Measurements from ENCODE around the gene DCTN1. TPM values are rescaled to one million over a fixed set of nuclear protein-coding genes. Genes with fewer than 3 reads are reported as not detected.

DCTN1 gene
- total and polyA plus RNA-seq, 2 donors from 2014 or later, result 134 to 191 TPM

DNA sequence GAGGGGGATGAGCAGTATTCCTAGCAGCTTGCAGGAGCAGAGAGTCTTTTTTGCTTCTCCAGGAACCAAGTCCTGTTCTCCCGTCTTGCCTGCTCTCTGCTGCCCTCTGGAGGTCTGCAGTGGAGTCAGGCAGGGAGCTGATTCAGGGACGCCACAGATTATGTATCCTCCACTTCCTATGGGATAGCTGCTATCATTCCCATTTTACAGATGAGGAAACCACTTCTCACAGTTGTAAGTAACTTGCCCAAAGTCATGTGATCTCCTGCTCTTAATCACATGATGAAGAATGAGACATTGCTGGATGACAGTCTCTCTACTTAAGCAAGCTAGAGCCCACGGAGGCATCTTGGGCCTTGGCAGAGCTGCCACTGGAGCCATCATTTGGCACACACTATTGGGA lies 45.2 kb downstream of the DCTN1 start:
- no peak overlapping the region for H3K9ac ChIP-seq (ENCODE audit: low read length in 3 of 3)
- FAIRE-seq, result no peak
- peak; percentile 73 to 91 (median 80) for DNase-seq
- H3K27me3 ChIP-seq (ENCODE audit: control insufficient read depth, insufficient read depth, low read length), result no peaks in the 10 kb centered on the region
- H3K36me3 ChIP-seq (ENCODE audit: control insufficient read depth in 2 of 3, insufficient read depth in 3 of 3, low read length in 3 of 3), result peaks cover 0 to 5% (median 0%) of the 10 kb centered on the region in 3 donors
- H3K4me1 ChIP-seq (ENCODE audit: control insufficient read depth in 2 of 3, insufficient read depth in 2 of 3, low read depth in 1 of 3, low read length in 3 of 3), result no peaks in the 10 kb centered on the region
- H3K9me3 ChIP-seq (ENCODE audit: control insufficient read depth in 2 of 3, insufficient read depth in 1 of 3, low read length in 3 of 3), result no peaks in the 10 kb centered on the region
- no peak overlapping the region for H3K4me3 ChIP-seq (ENCODE audit: low read length in 3 of 3)
- intact Hi-C loops (cut with DNase I), result no loop called here
- no peak overlapping the region for H3K27ac ChIP-seq (ENCODE audit: low read depth in 2 of 2, low read length in 2 of 2)
- TF ChIP-seq, protein P1, sequence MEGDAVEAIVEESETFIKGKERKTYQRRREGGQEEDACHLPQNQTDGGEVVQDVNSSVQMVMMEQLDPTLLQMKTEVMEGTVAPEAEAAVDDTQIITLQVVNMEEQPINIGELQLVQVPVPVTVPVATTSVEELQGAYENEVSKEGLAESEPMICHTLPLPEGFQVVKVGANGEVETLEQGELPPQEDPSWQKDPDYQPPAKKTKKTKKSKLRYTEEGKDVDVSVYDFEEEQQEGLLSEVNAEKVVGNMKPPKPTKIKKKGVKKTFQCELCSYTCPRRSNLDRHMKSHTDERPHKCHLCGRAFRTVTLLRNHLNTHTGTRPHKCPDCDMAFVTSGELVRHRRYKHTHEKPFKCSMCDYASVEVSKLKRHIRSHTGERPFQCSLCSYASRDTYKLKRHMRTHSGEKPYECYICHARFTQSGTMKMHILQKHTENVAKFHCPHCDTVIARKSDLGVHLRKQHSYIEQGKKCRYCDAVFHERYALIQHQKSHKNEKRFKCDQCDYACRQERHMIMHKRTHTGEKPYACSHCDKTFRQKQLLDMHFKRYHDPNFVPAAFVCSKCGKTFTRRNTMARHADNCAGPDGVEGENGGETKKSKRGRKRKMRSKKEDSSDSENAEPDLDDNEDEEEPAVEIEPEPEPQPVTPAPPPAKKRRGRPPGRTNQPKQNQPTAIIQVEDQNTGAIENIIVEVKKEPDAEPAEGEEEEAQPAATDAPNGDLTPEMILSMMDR (IDR thresholded peaks at IDR 0.05; ENCODE audit: borderline replicate concordance, extremely low read depth, insufficient read depth), result peak; percentile 87

DNA sequence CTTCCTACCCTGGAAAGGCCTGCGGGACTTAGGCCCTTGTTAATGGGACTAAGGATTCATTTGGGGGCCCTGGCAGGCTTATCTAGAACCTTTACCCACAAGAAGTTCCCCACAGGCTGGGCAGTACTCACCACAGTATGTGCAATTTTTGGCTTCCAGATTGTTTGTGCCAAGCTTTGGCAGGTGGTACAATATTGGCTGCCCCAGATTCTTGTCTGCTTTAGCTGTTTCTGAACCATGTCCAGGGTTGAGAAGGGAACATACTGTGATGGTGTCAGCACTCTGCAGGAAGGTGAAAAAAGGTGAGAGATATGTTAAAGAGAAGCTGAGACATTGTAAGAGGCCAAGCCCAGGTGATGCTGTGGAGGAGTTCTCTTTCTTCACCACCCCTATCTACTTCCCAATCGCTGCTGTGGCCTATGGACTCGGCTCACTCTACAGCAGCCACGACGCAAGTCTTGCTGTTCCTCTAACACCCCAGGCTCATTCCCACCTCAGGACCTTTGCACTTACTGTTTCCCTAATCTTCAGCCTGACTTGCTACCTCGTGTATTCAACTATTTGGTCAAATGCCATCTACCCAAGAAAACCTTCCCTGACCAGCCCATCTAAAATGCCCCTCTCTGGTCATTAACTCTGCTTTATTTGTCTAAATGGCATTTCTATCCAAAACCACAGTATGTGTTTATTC lies 46.1 kb downstream of the DCTN1 start:
- Histone ChIP-seq H3K9me3 (ENCODE audit: control insufficient read depth in 2 of 3, insufficient read depth in 1 of 3, low read length in 3 of 3) (no peaks in the 10 kb centered on the region), H3K27me3 (ENCODE audit: control insufficient read depth, insufficient read depth, low read length) (no peaks in the 10 kb centered on the region), H3K4me3 (ENCODE audit: low read length in 3 of 3) (no peak overlapping the region), H3K27ac (ENCODE audit: low read depth in 2 of 2, low read length in 2 of 2) (no peak overlapping the region), H3K9ac (ENCODE audit: low read length in 3 of 3) (no peak overlapping the region), H3K36me3 (ENCODE audit: control insufficient read depth in 2 of 3, insufficient read depth in 3 of 3, low read length in 3 of 3) (peaks cover 0 to 10% (median 2%) of the 10 kb centered on the region in 3 donors), H3K4me1 (ENCODE audit: control insufficient read depth in 2 of 3, insufficient read depth in 2 of 3, low read depth in 1 of 3, low read length in 3 of 3) (no peaks in the 10 kb centered on the region)
- intact Hi-C loops (cut with DNase I), result no loop called here
- TF ChIP-seq, protein P1 (IDR thresholded peaks at IDR 0.05; ENCODE audit: borderline replicate concordance, extremely low read depth, insufficient read depth), result no peak
- DNase-seq, result no peak
- no peak for FAIRE-seq

DNA sequence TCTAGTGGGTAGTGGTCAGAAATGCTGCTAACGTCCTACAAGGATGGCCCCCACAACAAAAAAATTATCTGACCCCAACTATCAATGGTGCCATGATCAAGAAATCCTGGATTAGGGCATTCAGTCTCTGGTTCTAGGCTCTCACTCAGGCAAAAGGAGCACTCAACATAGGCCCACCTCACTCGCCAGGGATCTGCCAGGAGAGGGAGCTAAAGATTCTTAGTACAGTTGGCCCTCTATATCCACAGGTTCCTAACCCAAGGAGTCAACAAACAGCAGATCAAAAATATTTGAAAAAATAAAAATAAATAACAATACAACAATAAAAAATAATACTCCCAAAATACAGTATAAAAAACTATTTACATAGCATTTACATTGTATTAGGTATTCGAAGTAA lies 46.9 kb downstream of the DCTN1 start:
- Histone ChIP-seq H3K9ac (ENCODE audit: low read length in 3 of 3) (no peak overlapping the region), H3K36me3 (ENCODE audit: control insufficient read depth in 2 of 3, insufficient read depth in 3 of 3, low read length in 3 of 3) (peaks cover 0 to 10% (median 2%) of the 10 kb centered on the region in 3 donors), H3K27me3 (ENCODE audit: control insufficient read depth, insufficient read depth, low read length) (no peaks in the 10 kb centered on the region), H3K4me1 (ENCODE audit: control insufficient read depth in 2 of 3, insufficient read depth in 2 of 3, low read depth in 1 of 3, low read length in 3 of 3) (no peaks in the 10 kb centered on the region), H3K9me3 (ENCODE audit: control insufficient read depth in 2 of 3, insufficient read depth in 1 of 3, low read length in 3 of 3) (no peaks in the 10 kb centered on the region), H3K27ac (ENCODE audit: low read depth in 2 of 2, low read length in 2 of 2) (no peak overlapping the region), H3K4me3 (ENCODE audit: low read length in 3 of 3) (no peak overlapping the region)
- TF ChIP-seq, protein P1 (IDR thresholded peaks at IDR 0.05; ENCODE audit: borderline replicate concordance, extremely low read depth, insufficient read depth), result no peak
- DNase-seq, result peak in 3 of 5 donors; percentile 13 to 42 (median 37)
- no peak for FAIRE-seq
- intact Hi-C loops (cut with DNase I), result no loop called here
